HepG2 (cell line): ENCODE results near the gene LRRC74B. TPM values are rescaled to one million over a fixed set of nuclear protein-coding genes. Genes with fewer than 3 reads are reported as not detected.

Experiments used
- ATAC-seq: fragments of 200-7000 bp; cut with Tn5 transposase; 3 replicates; pipeline ENCODE4 v1.9.1; 2020; ENCODE audit warnings: mild to moderate bottlenecking, moderate library complexity
- BruUV-seq: library from RNA; stranded (reverse); fragments of 400-500 nt; replicated peaks from 2 replicates; lab custom pipeline; 2021; lab: Mats Ljungman, UMichigan
- CTCF ChIA-PET: fragments of 300-600 bp; formaldehyde crosslinking; extraction: SDS; loops from one replicate; lab custom pipeline; 2021; ENCODE audit warnings: low total read pairs, inconsistent platforms, low intra/inter-chr PET ratio; lab: Yijun Ruan, JAX
- POLR2A ChIA-PET: fragments of 350-600 bp; sonication (Branson Sonifier 250); formaldehyde crosslinking; loops from one replicate; lab custom pipeline; 2020; ENCODE audit warnings: antibody characterized with exemption, inconsistent platforms; lab: Yijun Ruan, JAX
- DNase-seq: peaks from one replicate; pipeline ENCODE4 v3.0.0-alpha.2; 2015; ENCODE audit warnings: low spot score
- FAIRE-seq: peaks from 3 replicates; lab custom pipeline; 2011; peaks lifted over from hg19 to GRCh38; lab: Jason Lieb, UNC
- H2AFZ ChIP-seq: one replicate; pipeline ENCODE4 v1.6.1; 2011; ENCODE audit warnings: low read length, inconsistent platforms
- H3K27ac ChIP-seq: fragments of 300-600 bp; 3 replicates; pipeline ENCODE4 v1.8.0; 2011; ENCODE audit warnings: mixed run types, mild to moderate bottlenecking, mixed read lengths, low read length, inconsistent platforms; ENCODE audit not compliant: insufficient read depth; ENCODE audit errors: extremely low read length
- H3K27me3 ChIP-seq, 2 experiments: fragments of 200-600 bp in 1 of 2; 2 replicates in 1 of 2; 3 replicates in 1 of 2; pipeline versions ENCODE4 v1.6.0 to v1.8.0; 2011; ENCODE audit warnings: low read length in 2 of 2, mild to moderate bottlenecking in 2 of 2, moderate library complexity in 2 of 2, inconsistent platforms in 1 of 2; ENCODE audit not compliant: insufficient read depth in 2 of 2, control insufficient read depth in 1 of 2
- H3K36me3 ChIP-seq, 2 experiments: fragments of 200-600 bp in 1 of 2; replicated peaks in 1 of 2; 2 replicates in 1 of 2; 3 replicates in 1 of 2; pipeline versions ENCODE4 v1.5.1 to v1.8.0; 2011; ENCODE audit warnings: low read length in 2 of 2, inconsistent platforms in 1 of 2; ENCODE audit not compliant: insufficient read depth in 2 of 2, control insufficient read depth in 1 of 2
- H3K4me1 ChIP-seq: 2 replicates; pipeline ENCODE4 v1.5.1; 2012; ENCODE audit warnings: low read length, inconsistent platforms; ENCODE audit not compliant: insufficient read depth
- H3K4me2 ChIP-seq: 2 replicates; pipeline ENCODE4 v1.6.0; 2011; ENCODE audit warnings: low read depth, low read length, inconsistent platforms
- H3K4me3 ChIP-seq, 3 experiments: fragments of 200-600 bp in 1 of 3; sonication (generic), shearing (Covaris generic) in 1 of 3; replicated peaks in 1 of 3; 2 replicates each; pipeline ENCODE4 v1.5.1; 2011 to 2016; ENCODE audit warnings: low read length in 3 of 3, inconsistent platforms in 2 of 3, low read depth in 2 of 3, mild to moderate bottlenecking in 2 of 3, control low read depth in 1 of 3, mixed read lengths in 1 of 3; ENCODE audit not compliant: insufficient read depth in 1 of 3
- H3K79me2 ChIP-seq: one replicate; pipeline ENCODE4 v1.6.1; 2011; ENCODE audit warnings: low read length, inconsistent platforms; ENCODE audit not compliant: insufficient read depth
- H3K9ac ChIP-seq: 2 replicates; pipeline ENCODE4 v1.6.0; 2011; ENCODE audit warnings: mild to moderate bottlenecking, low read depth, low read length, inconsistent platforms; ENCODE audit not compliant: insufficient read depth
- H3K9me3 ChIP-seq: 2 replicates; pipeline ENCODE4 v1.5.1; 2012; ENCODE audit warnings: mild to moderate bottlenecking, low read length
- H4K20me1 ChIP-seq: 2 replicates; pipeline ENCODE4 v1.6.0; 2011; ENCODE audit warnings: inconsistent platforms, mild to moderate bottlenecking, low read length, moderate library complexity; ENCODE audit not compliant: insufficient read depth
- ATF7 ChIP-seq, 2 experiments: fragments of 450-650 bp in 1 of 2; sonication (generic) in 1 of 2; formaldehyde crosslinking in 1 of 2; IDR thresholded peaks; 2 replicates each; pipeline versions ENCODE4 v1.4.0 to v1.6.1; 2016 to 2020; ENCODE audit warnings: antibody characterized with exemption in 1 of 2, mild to moderate bottlenecking in 1 of 2, missing genetic modification reagents in 1 of 2
- CBX5 ChIP-seq: sonication (generic); formaldehyde crosslinking; IDR thresholded peaks from 2 replicates; pipeline ENCODE4 v1.4.0; 2020; ENCODE audit warnings: missing genetic modification reagents, borderline replicate concordance
- ELF3 ChIP-seq: IDR thresholded peaks from 2 replicates; pipeline ENCODE4 v1.6.1; 2016; ENCODE audit warnings: missing genetic modification reagents, missing compliant biosample characterization
- GABPA ChIP-seq, 2 experiments: IDR thresholded peaks; 2 replicates each; pipeline ENCODE4 v1.6.1; 2011 to 2016; ENCODE audit warnings: low read depth in 2 of 2, low read length in 1 of 2, missing biosample characterization in 1 of 2, missing genetic modification characterization in 1 of 2
- HOXA5 ChIP-seq: sonication (generic); formaldehyde crosslinking; IDR thresholded peaks from 2 replicates; pipeline ENCODE4 v1.4.0; 2020; ENCODE audit warnings: missing genetic modification reagents
- MED8 ChIP-seq: sonication (generic); formaldehyde crosslinking; IDR thresholded peaks from 2 replicates; pipeline ENCODE4 v1.8.1; 2023; ENCODE audit warnings: mild to moderate bottlenecking, missing genetic modification reagents; ENCODE audit not compliant: insufficient replicate concordance
- MLLT10 ChIP-seq: sonication (generic); formaldehyde crosslinking; IDR thresholded peaks from 2 replicates; pipeline ENCODE4 v1.4.0; 2020; ENCODE audit warnings: missing genetic modification reagents
- MTA3 ChIP-seq: sonication (generic); formaldehyde crosslinking; IDR thresholded peaks from 2 replicates; pipeline ENCODE4 v1.4.0; 2020; ENCODE audit warnings: missing genetic modification reagents
- MYC ChIP-seq: sonication (generic); formaldehyde crosslinking; IDR thresholded peaks from 2 replicates; pipeline ENCODE4 v1.9.0; 2021; ENCODE audit warnings: missing genetic modification reagents, borderline replicate concordance
- RBFOX2 ChIP-seq: fragments of 200-400 bp; formaldehyde crosslinking; IDR thresholded peaks from 2 replicates; pipeline ENCODE4 v1.6.1; 2017; ENCODE audit warnings: low read depth, mild to moderate bottlenecking, low read length
- SOX6 ChIP-seq, 2 experiments: fragments of 450-650 bp in 1 of 2; sonication (generic) in 1 of 2; formaldehyde crosslinking in 1 of 2; IDR thresholded peaks; 2 replicates each; pipeline versions ENCODE4 v1.4.0 to v1.6.1; 2017 to 2020; ENCODE audit warnings: antibody characterized with exemption in 1 of 2, mild to moderate bottlenecking in 1 of 2, missing genetic modification reagents in 1 of 2
- SP140L ChIP-seq: sonication (generic); formaldehyde crosslinking; IDR thresholded peaks from 2 replicates; pipeline ENCODE4 v1.4.0; 2020; ENCODE audit warnings: missing genetic modification reagents, borderline replicate concordance
- ZBTB7B ChIP-seq: sonication (generic); formaldehyde crosslinking; IDR thresholded peaks from 2 replicates; pipeline ENCODE4 v1.4.0; 2020; ENCODE audit warnings: missing genetic modification reagents
- ZFX ChIP-seq: sonication (generic); formaldehyde crosslinking; IDR thresholded peaks from 2 replicates; pipeline ENCODE4 v1.4.0; 2020; ENCODE audit warnings: mild to moderate bottlenecking, low read depth, missing genetic modification reagents, moderate library complexity
- ZNF20 ChIP-seq: sonication (generic); formaldehyde crosslinking; IDR thresholded peaks from 2 replicates; pipeline ENCODE4 v1.4.0; 2020; ENCODE audit warnings: mild to moderate bottlenecking, moderate library complexity, missing genetic modification reagents
- ZNF549 ChIP-seq: sonication (generic); formaldehyde crosslinking; IDR thresholded peaks from 2 replicates; pipeline ENCODE4 v1.5.0; 2020; ENCODE audit warnings: missing genetic modification reagents
- ZNF556 ChIP-seq: sonication (generic); formaldehyde crosslinking; IDR thresholded peaks from 2 replicates; pipeline ENCODE4 v1.4.0; 2020; ENCODE audit warnings: mild to moderate bottlenecking, missing genetic modification reagents, borderline replicate concordance
- ZNF557 ChIP-seq: sonication (generic); formaldehyde crosslinking; IDR thresholded peaks from 2 replicates; pipeline ENCODE4 v1.4.0; 2020; ENCODE audit warnings: missing genetic modification reagents
- ZNF672 ChIP-seq: sonication (generic); formaldehyde crosslinking; IDR thresholded peaks from 2 replicates; pipeline ENCODE4 v1.8.1; 2022; ENCODE audit warnings: missing genetic modification reagents
- ZNF724P ChIP-seq: sonication (generic); formaldehyde crosslinking; IDR thresholded peaks from 2 replicates; pipeline ENCODE4 v1.8.0; 2022; ENCODE audit warnings: missing genetic modification reagents, borderline replicate concordance
- ZNF780A ChIP-seq: sonication (generic); formaldehyde crosslinking; IDR thresholded peaks from 2 replicates; pipeline ENCODE4 v1.8.0; 2022; ENCODE audit warnings: mild to moderate bottlenecking, missing genetic modification reagents, moderate library complexity
- WGBS: methylation state at CpG from one replicate; pipeline ENCODE4 v1.1.6; 2017; ENCODE audit warnings: low lambda C conversion rate; 5-methylcytosine and 5-hydroxymethylcytosine counted together
- in situ Hi-C: cut with HindIII; loops from 2 replicates; pipeline ENCODE4 v1.10.0; 2017; ENCODE audit warnings: low pct_unique_long_range_greater_than_20kb; ENCODE audit not compliant: extremely low pct_ligation_motif_present
- intact Hi-C: fragments of 100-400 bp; cut with micrococcal nuclease; formaldehyde crosslinking; loops from one replicate; pipeline ENCODE4 v1.10.0; 2022; ENCODE audit not compliant: unreplicated experiment
- polyA plus RNA-seq, 8 experiments: library from polyadenylated mRNA; depleted of rRNA in 3 of 8; stranded (reverse) in 7 of 8; unstranded in 1 of 8; fragments of >200 nt; fragmentation: Illumina TruSeq in 4 of 8; extraction: Trizol in 4 of 8; gene quantifications; 2 replicates each; pipeline versions ENCODE4 v1.2.1 to v1.2.3, GENCODE V29; 2011 to 2016; ENCODE audit warnings: low read depth in 4 of 8, missing spikeins in 1 of 8, mixed read lengths in 1 of 8; ENCODE audit not compliant: insufficient read depth in 1 of 8
- total RNA-seq, 5 experiments: library from RNA; depleted of rRNA; stranded (reverse); fragments of >200 nt; fragmentation: Illumina TruSeq; extraction: Trizol; gene quantifications; 2 replicates each; pipeline ENCODE4 v1.2.3, GENCODE V29; 2016; ENCODE audit warnings: low read depth in 1 of 5

Gene LRRC74B
- total and polyA plus RNA-seq, 2 of the 13 experiments (the other 11 are each of a cell fraction or from before 2014, with no cell fraction given): not detected

GRCh38 chr22:21014726-21015465, 30.9 kb upstream of the LRRC74B start, which contains the start of gene P2RX6 (continued):
- no peak for TF ChIP-seq ZNF556 (CRISPR knock-in tag)
- no peak for TF ChIP-seq RBFOX2
- TF ChIP-seq ZNF724P (CRISPR knock-in tag): no peak
- peak; percentile 30; the same call in 1 of the 2 replicates for TF ChIP-seq ELF3 (CRISPR knock-in tag)
- TF ChIP-seq ATF7 (IDR thresholded peaks at IDR 0.05): no peak
- no peak for TF ChIP-seq ATF7 (CRISPR knock-in tag; IDR thresholded peaks at IDR 0.05)
- TF ChIP-seq ZBTB7B (CRISPR knock-in tag): no peak
- TF ChIP-seq HOXA5 (CRISPR knock-in tag): no peak
- no peak for TF ChIP-seq ZNF672 (CRISPR knock-in tag)

GRCh38 chr22:21015466-21016006, 30.2 kb upstream of the LRRC74B start:
- Histone ChIP-seq H3K4me2 (peak overlapping the region; percentile 85), H3K36me3 (no peaks in the 10 kb centered on the region), H3K4me3 (peak overlapping the region; percentile 40 to 67 (median 45); a peak in 4 of 6 replicates), H3K9ac (peak overlapping the region; percentile 56; the same call in 1 of the 2 replicates), H3K79me2 (no peaks in the 10 kb centered on the region), H4K20me1 (no peaks in the 10 kb centered on the region), H3K27ac (no peak overlapping the region), H2AFZ (no peak overlapping the region), H3K4me1 (peaks cover 51% of the 10 kb centered on the region), H3K27me3 (peaks cover 0 to 9% of the 10 kb centered on the region in 2 experiments; a peak in 1 of 5 replicates), H3K9me3 (no peaks in the 10 kb centered on the region)
- FAIRE-seq: no peak
- no peak for ATAC-seq
- in situ Hi-C loops (no loop called here), intact Hi-C loops (no loop called here)
- no TSS peak for BruUV-seq
- DNase-seq: no peak
- ChIA-PET POLR2A (interaction anchor here (1.1 to 3.4 kb wide), 4 partner anchors 12 to 57 kb away, joined by 3 to 31 read pairs (median 6); partner anchors contain the start of genes LZTR1 and THAP7), CTCF (no interaction called here)
- WGBS: 54% methylated on average over 4 of the region's 10 CpGs
- no peak for TF ChIP-seq ZNF20 (CRISPR knock-in tag)
- no peak for TF ChIP-seq MYC
- TF ChIP-seq MLLT10: no peak
- TF ChIP-seq SP140L (CRISPR knock-in tag): no peak
- TF ChIP-seq CBX5 (CRISPR knock-in tag): no peak
- TF ChIP-seq GABPA (IDR thresholded peaks at IDR 0.05; ENCODE audit: low read depth, low read length): no peak
- TF ChIP-seq GABPA (CRISPR knock-in tag; IDR thresholded peaks at IDR 0.05; ENCODE audit: low read depth): no peak
- TF ChIP-seq SOX6 (IDR thresholded peaks at IDR 0.05): no peak
- no peak for TF ChIP-seq SOX6 (CRISPR knock-in tag; IDR thresholded peaks at IDR 0.05)
- no peak for TF ChIP-seq ZNF780A (CRISPR knock-in tag)
- TF ChIP-seq ZNF549: no peak
- TF ChIP-seq MTA3 (CRISPR knock-in tag): no peak
- TF ChIP-seq MED8 (CRISPR knock-in tag): no peak
- no peak for TF ChIP-seq ZFX (CRISPR knock-in tag)
- TF ChIP-seq ZNF557 (CRISPR knock-in tag): no peak
